ENCODE measurements around the gene MAP2. TPM values are rescaled to one million over a fixed set of nuclear protein-coding genes. Genes with fewer than 3 reads are reported as not detected.

The MAP2 gene
- total RNA-seq, 1 experiment from 2014 or later = 40.2 TPM

DNA sequence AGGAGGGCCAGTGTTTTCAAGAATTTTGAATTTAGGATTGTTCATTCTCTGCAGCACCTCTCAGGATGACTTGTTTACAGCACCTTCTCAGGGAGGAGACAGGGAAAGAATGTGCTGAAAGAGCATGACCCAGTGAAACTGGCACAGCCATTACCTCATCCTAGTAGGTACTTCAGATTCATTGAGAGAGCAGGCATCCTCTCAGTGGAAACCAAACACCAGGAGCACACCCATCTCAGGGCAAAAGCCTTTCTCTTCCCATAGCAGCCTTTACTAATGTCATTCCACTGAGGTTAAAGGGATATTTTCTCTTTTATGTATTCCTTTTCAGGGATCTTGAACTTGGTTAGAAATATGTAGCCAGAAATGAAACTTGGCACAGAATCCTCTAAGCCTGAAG lies 2.6 kb downstream of the MAP2 start:
- ChIA-PET CTCF (interaction anchor here (0.6 to 5.7 kb wide), 13 partner anchors 10 to 1053 kb away, joined by 3 to 161 read pairs (median 11); no protein-coding TSS in a partner anchor), POLR2A (interaction anchor here (0.6 to 3.9 kb wide), 5 partner anchors 58 to 508 kb away, joined by 3 to 32 read pairs (median 6); no protein-coding TSS in a partner anchor)
- intact Hi-C loops (cut with micrococcal nuclease) = loop anchor here (5.0 kb wide), 2 partner anchors 46 to 771 kb away; no protein-coding TSS in a partner anchor
- no peak overlapping the region for H3K27ac Mint-ChIP-seq (ENCODE audit: low read depth, unreplicated experiment)
- H3K9me3 Mint-ChIP-seq (ENCODE audit: unreplicated experiment) = no peaks in the 10 kb centered on the region
- no TSS peak for BruUV-seq (replicated peaks)
- TF ChIP-seq CTCF (IDR thresholded peaks at IDR 0.05; ENCODE audit: unreplicated experiment) = no peak
- no peaks in the 10 kb centered on the region for H3K36me3 Mint-ChIP-seq (ENCODE audit: insufficient read depth, unreplicated experiment)
- no peaks in the 10 kb centered on the region for H3K27me3 Mint-ChIP-seq (ENCODE audit: insufficient read depth, unreplicated experiment)
- H3K4me3 Mint-ChIP-seq (ENCODE audit: unreplicated experiment) = peak overlapping the region; percentile 28
- DNase-seq (ENCODE audit: unreplicated experiment) = peak; percentile 29
- peaks cover 19% of the 10 kb centered on the region for H3K4me1 Mint-ChIP-seq (ENCODE audit: insufficient read depth, unreplicated experiment)

DNA sequence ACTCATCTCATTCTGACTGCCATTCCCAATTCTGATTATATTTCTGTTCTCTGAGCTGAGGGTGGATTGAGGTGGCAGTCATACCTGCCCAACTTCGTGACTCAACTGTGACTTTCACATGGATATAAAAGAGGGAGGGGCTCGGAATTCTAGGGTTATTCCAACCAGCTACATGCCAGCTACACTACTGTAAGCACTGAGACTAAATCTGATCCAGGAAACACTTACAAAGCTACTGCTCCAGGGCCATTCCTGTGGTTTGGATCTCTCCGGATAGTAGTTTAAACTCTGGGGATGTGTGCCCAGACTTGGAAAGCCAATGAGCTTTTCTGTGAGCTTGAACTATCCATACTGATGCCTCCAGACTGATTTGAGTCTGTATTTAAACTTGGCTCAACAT lies 7.9 kb downstream of the MAP2 start:
- peak; percentile 79 for DNase-seq (ENCODE audit: unreplicated experiment)
- Mint-ChIP-seq H3K36me3 (ENCODE audit: insufficient read depth, unreplicated experiment) (no peaks in the 10 kb centered on the region), H3K27me3 (ENCODE audit: insufficient read depth, unreplicated experiment) (no peaks in the 10 kb centered on the region), H3K27ac (ENCODE audit: low read depth, unreplicated experiment) (peak overlapping the region; percentile 93), H3K9me3 (ENCODE audit: unreplicated experiment) (no peaks in the 10 kb centered on the region), H3K4me1 (ENCODE audit: insufficient read depth, unreplicated experiment) (peaks cover 14% of the 10 kb centered on the region), H3K4me3 (ENCODE audit: unreplicated experiment) (no peak overlapping the region)
- ChIA-PET POLR2A (interaction anchor here (0.7 to 1.5 kb wide), 4 partner anchors 13 to 546 kb away, joined by 3 to 4 read pairs (median 4); no protein-coding TSS in a partner anchor), CTCF (interaction anchor here (0.8 to 2.8 kb wide), 7 partner anchors 8 to 817 kb away, joined by 3 to 17 read pairs (median 6); partner anchors contain the start of gene MAP2)
- BruUV-seq (replicated peaks) = no TSS peak
- TF ChIP-seq CTCF (IDR thresholded peaks at IDR 0.05; ENCODE audit: unreplicated experiment) = no peak
- intact Hi-C loops (cut with micrococcal nuclease) = no loop called here

DNA sequence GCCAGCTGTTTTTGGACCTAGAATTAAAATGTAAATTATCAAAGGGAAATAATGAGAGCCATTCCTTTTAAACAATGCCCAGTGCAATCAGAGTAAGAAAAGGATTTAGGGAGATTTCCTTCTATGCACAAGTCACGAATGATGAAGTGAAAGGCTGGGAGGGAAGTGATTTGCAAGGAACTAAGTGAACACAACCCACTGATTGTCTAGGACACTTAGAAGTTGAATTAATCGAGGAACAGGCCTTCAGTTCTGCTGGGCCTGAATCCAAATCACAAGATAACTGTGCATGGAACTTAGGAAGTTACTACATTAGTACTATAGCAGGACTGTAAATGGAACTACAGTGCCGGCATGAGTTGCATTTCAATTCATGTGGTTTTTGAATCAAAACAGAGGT lies 17.7 kb downstream of the MAP2 start:
- peaks cover 7% of the 10 kb centered on the region for H3K4me1 Mint-ChIP-seq (ENCODE audit: insufficient read depth, unreplicated experiment)
- intact Hi-C loops (cut with micrococcal nuclease) = no loop called here
- no peaks in the 10 kb centered on the region for H3K9me3 Mint-ChIP-seq (ENCODE audit: unreplicated experiment)
- ChIA-PET POLR2A (no interaction called here), CTCF (interaction anchor here (1.9 kb wide), 1 partner anchor 519 kb away, joined by 5 read pairs; no protein-coding TSS in a partner anchor)
- BruUV-seq (replicated peaks) = no TSS peak
- no peak for TF ChIP-seq CTCF (IDR thresholded peaks at IDR 0.05; ENCODE audit: unreplicated experiment)
- H3K4me3 Mint-ChIP-seq (ENCODE audit: unreplicated experiment) = no peak overlapping the region
- H3K36me3 Mint-ChIP-seq (ENCODE audit: insufficient read depth, unreplicated experiment) = no peaks in the 10 kb centered on the region
- no peak for DNase-seq (ENCODE audit: unreplicated experiment)
- H3K27me3 Mint-ChIP-seq (ENCODE audit: insufficient read depth, unreplicated experiment) = no peaks in the 10 kb centered on the region
- no peak overlapping the region for H3K27ac Mint-ChIP-seq (ENCODE audit: low read depth, unreplicated experiment)

GRCh38 chr2:209442939-209443338 lies 19.1 kb downstream of the MAP2 start:
- CTCF ChIA-PET = interaction anchor here (1.3 to 1.4 kb wide), 2 partner anchors 17 to 21 kb away, joined by 3 to 6 read pairs; no protein-coding TSS in a partner anchor
- no peak for DNase-seq (ENCODE audit: unreplicated experiment)
- H3K9me3 Mint-ChIP-seq (ENCODE audit: unreplicated experiment) = no peaks in the 10 kb centered on the region

More at GRCh38 chr2:209442939-209443338, 19.1 kb downstream of the MAP2 start:
- H3K4me3 Mint-ChIP-seq (ENCODE audit: unreplicated experiment) = no peak overlapping the region
- POLR2A ChIA-PET = no interaction called here
- BruUV-seq (replicated peaks) = no TSS peak
- intact Hi-C loops (cut with micrococcal nuclease) = no loop called here
- no peak for TF ChIP-seq CTCF (IDR thresholded peaks at IDR 0.05; ENCODE audit: unreplicated experiment)
- H3K27me3 Mint-ChIP-seq (ENCODE audit: insufficient read depth, unreplicated experiment) = no peaks in the 10 kb centered on the region
- peaks cover 7% of the 10 kb centered on the region for H3K4me1 Mint-ChIP-seq (ENCODE audit: insufficient read depth, unreplicated experiment)
- no peaks in the 10 kb centered on the region for H3K36me3 Mint-ChIP-seq (ENCODE audit: insufficient read depth, unreplicated experiment)
- H3K27ac Mint-ChIP-seq (ENCODE audit: low read depth, unreplicated experiment) = no peak overlapping the region
